Psoas muscle (tissue), 8 donors: Measurements from ENCODE around the gene VTCN1. TPM values are rescaled to one million over a fixed set of nuclear protein-coding genes. Genes with fewer than 3 reads are reported as not detected.

Experiments used
- ATAC-seq, 4 donors: fragments of 200-7000 bp; cut with Tn5 transposase; one replicate each; pipeline ENCODE4 v1.9.1; 2020; ENCODE audit warnings: moderate library complexity in 3 of 4, mild to moderate bottlenecking in 2 of 4
- DNase-seq, 2 donors: peaks; one replicate each; pipeline ENCODE4 v3.0.0-alpha.2; 2020
- H3K27ac ChIP-seq: fragments of 200-600 bp; one replicate; pipeline ENCODE4 v1.8.0; 2022
- H3K27me3 ChIP-seq, 3 donors: fragments of 200-600 bp in 1 of 3; one replicate each; pipeline versions ENCODE4 v1.6.1 to v1.8.0; 2013 to 2022; ENCODE audit warnings: low read length in 2 of 3, mild to moderate bottlenecking in 2 of 3, moderate library complexity in 1 of 3; ENCODE audit not compliant: insufficient read depth in 3 of 3
- H3K36me3 ChIP-seq, 2 donors: fragments of 200-600 bp in 1 of 2; one replicate each; pipeline versions ENCODE4 v1.6.1 to v1.8.0; 2013 to 2022; ENCODE audit warnings: low read depth in 1 of 2, mild to moderate bottlenecking in 1 of 2, moderate library complexity in 1 of 2; ENCODE audit not compliant: insufficient read depth in 1 of 2
- H3K4me1 ChIP-seq: fragments of 200-600 bp; one replicate; pipeline ENCODE4 v1.8.0; 2022
- H3K4me3 ChIP-seq: fragments of 200-600 bp; one replicate; pipeline ENCODE4 v1.8.0; 2022; ENCODE audit warnings: mild to moderate bottlenecking
- H3K9me3 ChIP-seq: fragments of 200-600 bp; one replicate; pipeline ENCODE4 v1.8.0; 2022
- CTCF ChIP-seq: fragments of 200-600 bp; IDR thresholded peaks from one replicate; pipeline ENCODE4 v1.8.0; 2022; ENCODE audit warnings: antibody characterized with exemption
- WGBS, 3 donors: extraction: QIAGEN DNeasy Blood & Tissue Kit; methylation state at CpG; one replicate each; pipeline versions ENCODE4 v1.1.6 to v1.1.7; 2013; 5-methylcytosine and 5-hydroxymethylcytosine counted together
- intact Hi-C, 2 donors: fragments of 100-400 bp; cut with DNase I; formaldehyde crosslinking; loops; one replicate each; pipeline versions ENCODE4 v1.11.0 to v1.14.2; 2022
- polyA plus RNA-seq, 3 donors: library from polyadenylated mRNA; stranded (reverse); fragments of 200-250 nt; gene quantifications; one replicate each; pipeline ENCODE4 v1.2.3, GENCODE V29; 2013
- total RNA-seq, 4 donors: library from RNA; stranded (reverse); fragmentation: NEBNext Ultra II Directional in 2 of 4; extraction: Animal tissue kit (Norgen Biotek cat#: 25700) in 2 of 4; gene quantifications; one replicate each; pipeline versions ENCODE4 v1.2.1 to v1.2.4, GENCODE V29; 2021 to 2023
- donor health status: healthy with polysubstance abuse.
- donor health status: DM: no; HTN: no; CAD: no; lungs with moderate emphysema.
- donor health status: Bipolar disorder and iron deficiency.
- donor health status: healthy.
- donor health status: DM: yes; HTN: yes; CAD: no.
- donor health status: DM: no; HTN: no; CAD: no.
- donor health status: DM: no; HTN: no; CAD: no.
- donor health status: DM: yes; HTN: yes; CAD: no.

VTCN1 gene
- total and polyA plus RNA-seq, 7 donors, result 0.03 to 0.22 (median 0.09) TPM; not detected in 4

- H3K27me3 ChIP-seq, result no peaks in the 10 kb centered on the region
- no peak for TF ChIP-seq CTCF
- no peaks in the 10 kb centered on the region for H3K4me1 ChIP-seq
- intact Hi-C loops, result no loop called here
- no peaks in the 10 kb centered on the region for H3K36me3 ChIP-seq
- H3K27ac ChIP-seq, result no peak overlapping the region
- no peak overlapping the region for H3K4me3 ChIP-seq
- 65 to 79% (median 70%) methylated on average over 4 of the region's 4 CpGs for WGBS, 3 donors
- ATAC-seq, result no peak
- no peak for DNase-seq
- no peaks in the 10 kb centered on the region for H3K9me3 ChIP-seq
Measured at GRCh38 chr1:117169871-117170596, 40.7 kb downstream of the VTCN1 start.

- no peak for ATAC-seq
Measured at GRCh38 chr1:117167402-117167801, 43.3 kb downstream of the VTCN1 start.

GRCh38 chr1:117166076-117166475 is 44.7 kb downstream of the VTCN1 start:
- H3K36me3 ChIP-seq, result no peaks in the 10 kb centered on the region
- H3K9me3 ChIP-seq, result no peaks in the 10 kb centered on the region
- WGBS, 3 donors, result 74 to 97% (median 96%) methylated on average over 2 of the region's 2 CpGs
- DNase-seq (no peak), ATAC-seq (no peak)
- no peaks in the 10 kb centered on the region for H3K4me1 ChIP-seq
- no peaks in the 10 kb centered on the region for H3K27me3 ChIP-seq
- intact Hi-C loops, result no loop called here
- no peak for TF ChIP-seq CTCF
- no peak overlapping the region for H3K27ac ChIP-seq
- no peak overlapping the region for H3K4me3 ChIP-seq

More at GRCh38 chr1:117167402-117167801, 43.3 kb downstream of the VTCN1 start:
- Histone ChIP-seq H3K9me3 (no peaks in the 10 kb centered on the region), H3K4me3 (no peak overlapping the region), H3K27me3 (no peaks in the 10 kb centered on the region), H3K27ac (no peak overlapping the region), H3K36me3 (no peaks in the 10 kb centered on the region), H3K4me1 (no peaks in the 10 kb centered on the region)
- no peak for TF ChIP-seq CTCF
- no peak for DNase-seq
- intact Hi-C loops, result no loop called here

GRCh38 chr1:117164209-117164608 is 46.5 kb downstream of the VTCN1 start:
- intact Hi-C loops, result no loop called here
- Histone ChIP-seq H3K27me3 (no peaks in the 10 kb centered on the region), H3K4me3 (no peak overlapping the region), H3K9me3 (no peaks in the 10 kb centered on the region), H3K27ac (no peak overlapping the region), H3K36me3 (no peaks in the 10 kb centered on the region), H3K4me1 (no peaks in the 10 kb centered on the region)
- TF ChIP-seq CTCF, result no peak
- DNase-seq (no peak), ATAC-seq (no peak)
- WGBS, 3 donors, result 71 to 83% (median 74%) methylated on average over 4 of the region's 4 CpGs

- no peak for TF ChIP-seq CTCF
- Histone ChIP-seq H3K9me3 (no peaks in the 10 kb centered on the region), H3K27ac (no peak overlapping the region), H3K4me1 (no peaks in the 10 kb centered on the region), H3K36me3 (no peaks in the 10 kb centered on the region), H3K4me3 (no peak overlapping the region), H3K27me3 (no peaks in the 10 kb centered on the region)
- DNase-seq (no peak), ATAC-seq (no peak)
- intact Hi-C loops, result no loop called here
- WGBS, 3 donors, result 67 to 71% (median 68%) methylated on average over 6 of the region's 6 CpGs
Measured at GRCh38 chr1:117162816-117163215, 47.9 kb downstream of the VTCN1 start.
